IPS-15b (cell line): ENCODE results near the gene BIRC6.

Experiments used
- H3K27me3 ChIP-seq: one replicate; pipeline ENCODE4 v1.6.1; 2013; ENCODE audit warnings: low read length; ENCODE audit not compliant: control insufficient read depth, insufficient read depth
- H3K36me3 ChIP-seq: one replicate; pipeline ENCODE4 v1.6.1; 2013; ENCODE audit warnings: low read length; ENCODE audit not compliant: control insufficient read depth, insufficient read depth
- H3K4me1 ChIP-seq: one replicate; pipeline ENCODE4 v1.6.1; 2013; ENCODE audit warnings: mild to moderate bottlenecking, low read length; ENCODE audit not compliant: control insufficient read depth, insufficient read depth
- H3K4me3 ChIP-seq: one replicate; pipeline ENCODE4 v1.5.1; 2013; ENCODE audit warnings: low read depth, low read length
- H3K9ac ChIP-seq: one replicate; pipeline ENCODE4 v1.6.1; 2013; ENCODE audit warnings: low read depth, mild to moderate bottlenecking, low read length
- H3K9me3 ChIP-seq: one replicate; pipeline ENCODE4 v1.6.1; 2013; ENCODE audit warnings: mild to moderate bottlenecking, low read length; ENCODE audit not compliant: control insufficient read depth, insufficient read depth

Gene BIRC6

DNA sequence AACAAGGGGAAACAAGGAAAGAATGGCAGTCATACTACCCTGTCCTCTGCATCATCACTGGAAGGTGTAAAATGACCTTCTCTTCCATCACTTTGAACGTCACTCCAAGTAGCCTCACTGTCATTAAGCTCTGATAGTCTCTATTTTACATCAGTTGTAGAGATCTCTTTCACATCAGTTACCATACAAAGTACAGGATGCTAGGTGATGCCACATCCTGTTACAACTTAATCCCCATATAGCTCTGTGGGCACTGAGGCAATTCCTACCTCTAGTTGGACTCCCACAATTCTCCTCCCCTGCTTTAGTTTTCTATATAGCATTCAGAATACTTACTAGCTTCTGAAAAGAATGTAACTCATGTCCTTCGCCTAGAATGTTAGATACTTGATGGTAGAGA lies 215.9 kb downstream of the BIRC6 start:
- Histone ChIP-seq H3K4me3 (no peak overlapping the region), H3K4me1 (no peaks in the 10 kb centered on the region), H3K9ac (no peak overlapping the region), H3K36me3 (no peaks in the 10 kb centered on the region), H3K9me3 (no peaks in the 10 kb centered on the region), H3K27me3 (no peaks in the 10 kb centered on the region)

DNA sequence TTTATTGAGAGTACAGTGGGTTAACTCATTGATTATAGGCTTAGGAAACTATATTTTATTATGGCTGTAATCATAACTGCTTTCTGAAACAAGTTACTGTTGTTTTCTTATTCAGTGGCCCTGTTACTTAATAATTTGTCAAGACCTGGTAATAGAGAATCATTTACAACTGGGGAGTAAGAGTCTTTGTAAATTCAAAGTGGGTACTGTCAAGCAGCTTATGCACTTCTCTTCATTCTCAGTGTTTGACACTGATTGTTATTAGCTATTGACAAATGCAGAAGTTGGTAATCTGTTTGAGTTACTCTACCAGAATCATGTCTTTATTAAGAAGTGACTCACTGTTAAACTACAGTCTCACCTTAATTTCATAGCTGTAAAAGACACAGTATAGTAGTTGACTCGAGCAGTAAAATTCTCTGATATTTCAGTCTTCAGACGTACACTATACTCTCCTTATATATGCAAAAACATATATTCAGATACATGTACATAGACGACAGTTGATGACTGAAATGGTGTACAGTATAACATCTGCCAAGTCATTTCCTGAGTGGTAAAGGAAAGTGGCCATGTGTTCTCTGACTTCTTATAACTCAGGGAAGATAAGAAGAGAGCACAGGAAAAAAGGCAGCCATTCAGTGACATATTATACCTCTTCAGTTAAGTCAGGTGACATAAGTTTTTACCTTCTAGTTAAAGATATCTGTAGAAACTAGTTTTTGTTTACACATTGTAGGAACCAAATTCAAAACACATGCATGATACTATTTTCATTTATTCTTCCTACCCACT lies 235.0 kb downstream of the BIRC6 start:
- no peak overlapping the region for H3K4me3 ChIP-seq
- H3K36me3 ChIP-seq, result no peaks in the 10 kb centered on the region
- H3K27me3 ChIP-seq, result no peaks in the 10 kb centered on the region
- H3K9ac ChIP-seq, result no peak overlapping the region
- H3K4me1 ChIP-seq, result no peaks in the 10 kb centered on the region
- H3K9me3 ChIP-seq, result no peaks in the 10 kb centered on the region

DNA sequence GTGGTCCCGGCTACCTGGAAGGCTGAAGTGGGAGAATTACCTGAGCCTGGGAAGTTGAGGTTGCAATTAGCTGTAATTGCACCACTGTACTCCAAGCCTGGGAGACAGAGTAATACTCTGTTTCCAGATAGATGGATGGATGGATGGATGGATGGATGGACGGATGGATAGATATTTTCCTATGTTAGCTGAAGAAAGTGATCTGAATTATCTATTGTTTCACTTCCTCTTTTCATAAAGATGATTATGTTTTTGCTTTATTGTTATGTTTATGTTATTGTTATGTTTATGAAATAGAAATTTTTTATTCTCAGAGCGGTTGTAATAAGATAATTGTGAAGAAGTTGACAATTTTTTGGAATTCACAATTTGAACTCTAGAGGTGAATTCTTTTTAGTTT lies 237.8 kb downstream of the BIRC6 start:
- H3K4me3 ChIP-seq, result no peak overlapping the region
- H3K4me1 ChIP-seq, result no peaks in the 10 kb centered on the region
- H3K27me3 ChIP-seq, result no peaks in the 10 kb centered on the region
- no peak overlapping the region for H3K9ac ChIP-seq
- H3K36me3 ChIP-seq, result no peaks in the 10 kb centered on the region
- H3K9me3 ChIP-seq, result no peaks in the 10 kb centered on the region

DNA sequence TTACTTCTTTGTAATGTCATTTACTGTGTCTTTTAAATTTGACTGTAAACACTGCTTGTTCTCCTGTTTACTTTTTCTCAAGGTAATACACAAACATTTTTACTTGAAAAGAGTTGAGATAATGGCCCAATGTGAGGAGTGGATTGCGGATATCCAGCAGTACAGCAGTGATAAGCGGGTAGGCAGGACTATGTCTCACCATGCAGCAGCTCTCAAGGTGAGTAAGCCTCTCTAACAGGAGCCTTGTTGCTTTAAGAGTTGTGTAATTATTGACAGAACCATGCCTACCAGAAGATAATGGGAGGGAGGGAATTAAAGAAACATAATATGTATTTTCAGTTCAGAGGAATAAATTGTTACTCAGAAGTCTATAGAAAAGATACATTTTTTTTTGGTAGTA lies 254.5 kb downstream of the BIRC6 start:
- Histone ChIP-seq H3K4me1 (no peaks in the 10 kb centered on the region), H3K9ac (no peak overlapping the region), H3K9me3 (no peaks in the 10 kb centered on the region), H3K36me3 (peaks cover 8% of the 10 kb centered on the region), H3K4me3 (no peak overlapping the region), H3K27me3 (no peaks in the 10 kb centered on the region)

DNA sequence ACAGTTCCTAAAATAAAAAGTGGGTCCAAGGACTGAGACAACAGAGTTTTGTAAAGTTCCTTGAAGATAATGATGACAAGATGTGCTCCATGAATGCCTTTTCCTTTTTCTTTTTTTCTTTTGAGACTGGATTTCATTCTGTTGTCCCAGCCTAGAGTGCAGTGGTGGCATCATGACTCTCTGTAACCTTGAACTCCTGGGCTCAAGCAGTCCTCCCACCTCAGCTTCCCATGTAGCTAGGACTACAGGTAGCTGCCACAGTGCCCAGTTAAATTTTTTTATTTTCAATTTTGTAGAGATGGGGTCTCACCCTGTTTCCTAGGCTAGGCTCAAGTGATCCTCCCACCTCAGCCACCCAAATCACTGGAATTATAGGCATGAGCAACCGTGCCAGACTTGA lies 254.9 kb downstream of the BIRC6 start:
- Histone ChIP-seq H3K9me3 (no peaks in the 10 kb centered on the region), H3K4me3 (no peak overlapping the region), H3K27me3 (no peaks in the 10 kb centered on the region), H3K9ac (no peak overlapping the region), H3K4me1 (no peaks in the 10 kb centered on the region), H3K36me3 (peaks cover 8% of the 10 kb centered on the region)

DNA sequence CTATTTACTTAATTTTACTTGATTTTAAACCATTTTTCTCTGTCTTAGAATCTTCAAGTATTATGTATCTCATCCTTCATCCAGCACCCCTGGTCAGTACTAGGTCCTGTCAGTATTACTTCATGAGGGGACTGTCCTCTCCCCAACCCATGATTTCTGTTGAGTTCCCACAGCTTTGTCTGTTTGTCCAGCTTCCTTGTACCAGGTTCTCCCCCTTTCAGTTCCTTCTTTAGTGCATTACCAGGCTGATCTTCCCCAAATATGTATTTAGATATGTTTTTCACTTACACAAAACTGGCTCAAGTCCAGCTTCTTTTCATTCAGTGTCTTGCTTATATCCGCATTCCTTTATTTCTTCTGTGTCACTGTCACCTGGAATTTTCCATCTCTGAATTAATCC lies 257.3 kb downstream of the BIRC6 start:
- peaks cover 3% of the 10 kb centered on the region for H3K36me3 ChIP-seq
- no peak overlapping the region for H3K4me3 ChIP-seq
- no peaks in the 10 kb centered on the region for H3K27me3 ChIP-seq
- no peaks in the 10 kb centered on the region for H3K4me1 ChIP-seq
- H3K9ac ChIP-seq, result no peak overlapping the region
- no peaks in the 10 kb centered on the region for H3K9me3 ChIP-seq

DNA sequence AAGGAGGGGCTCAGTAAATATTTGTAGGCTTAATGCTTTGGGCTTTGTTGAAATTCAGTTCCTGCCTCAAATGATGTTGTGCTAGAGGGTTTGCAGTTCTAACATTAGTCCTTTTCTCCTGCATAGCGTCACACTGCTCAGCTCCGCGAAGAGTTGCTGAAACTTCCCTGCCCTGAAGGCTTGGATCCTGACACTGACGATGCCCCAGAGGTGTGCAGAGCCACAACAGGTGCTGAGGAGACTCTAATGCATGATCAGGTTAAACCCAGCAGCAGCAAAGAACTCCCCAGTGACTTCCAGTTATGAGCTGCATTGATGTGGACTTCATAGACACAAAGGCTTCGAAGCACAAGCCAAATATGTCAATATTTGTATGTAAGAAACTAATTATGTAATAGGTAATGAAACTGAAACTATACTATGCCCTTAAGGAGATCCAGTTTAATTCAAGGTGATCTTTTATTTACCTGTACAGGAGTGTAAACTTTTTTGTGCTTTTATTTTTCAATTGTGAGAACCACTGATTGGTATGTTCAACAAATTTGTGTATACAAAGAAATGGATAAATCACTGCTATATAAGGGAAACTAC lies 260.9 kb downstream of the BIRC6 start:
- Histone ChIP-seq H3K4me1 (no peaks in the 10 kb centered on the region), H3K4me3 (no peak overlapping the region), H3K9ac (no peak overlapping the region), H3K27me3 (no peaks in the 10 kb centered on the region), H3K36me3 (peaks cover 3% of the 10 kb centered on the region), H3K9me3 (no peaks in the 10 kb centered on the region)

DNA sequence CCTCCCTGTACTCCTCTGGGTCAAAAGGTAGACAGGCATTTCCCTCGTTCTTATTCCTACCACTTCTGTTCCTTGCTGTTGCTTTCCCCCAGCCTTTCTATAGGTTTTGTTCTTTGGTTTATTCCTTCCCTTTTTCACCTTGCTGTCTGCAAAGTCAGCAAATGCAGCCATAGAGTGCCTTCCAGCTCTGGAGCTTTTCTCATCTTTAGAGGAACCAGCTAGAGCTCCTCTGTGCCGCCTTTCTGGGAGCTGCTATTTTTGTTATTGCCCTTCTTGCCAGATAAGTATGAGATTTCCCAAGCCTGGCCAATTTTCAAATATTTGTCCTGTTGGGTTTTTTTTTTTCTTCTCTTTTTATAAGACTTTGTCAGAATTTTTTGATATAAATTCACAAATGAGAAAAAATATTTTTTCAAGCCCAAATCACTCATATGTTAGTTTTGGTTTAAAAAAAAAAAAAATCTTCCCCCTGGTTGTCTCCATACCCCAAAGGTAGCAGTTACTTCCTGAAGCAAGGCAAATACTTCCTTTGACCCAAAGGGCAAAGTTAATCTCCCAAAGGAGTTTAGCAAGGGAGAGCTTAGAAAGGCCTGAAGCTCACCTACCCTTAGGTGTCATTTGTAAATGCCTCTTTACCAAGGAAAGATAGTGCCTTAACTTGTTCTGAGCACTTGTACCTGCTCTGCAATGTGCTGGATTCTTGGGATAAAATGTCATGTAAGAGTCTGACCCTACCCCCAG lies 265.9 kb downstream of the BIRC6 start:
- Histone ChIP-seq H3K36me3 (peaks cover under 1% of the 10 kb centered on the region), H3K9me3 (no peaks in the 10 kb centered on the region)

DNA sequence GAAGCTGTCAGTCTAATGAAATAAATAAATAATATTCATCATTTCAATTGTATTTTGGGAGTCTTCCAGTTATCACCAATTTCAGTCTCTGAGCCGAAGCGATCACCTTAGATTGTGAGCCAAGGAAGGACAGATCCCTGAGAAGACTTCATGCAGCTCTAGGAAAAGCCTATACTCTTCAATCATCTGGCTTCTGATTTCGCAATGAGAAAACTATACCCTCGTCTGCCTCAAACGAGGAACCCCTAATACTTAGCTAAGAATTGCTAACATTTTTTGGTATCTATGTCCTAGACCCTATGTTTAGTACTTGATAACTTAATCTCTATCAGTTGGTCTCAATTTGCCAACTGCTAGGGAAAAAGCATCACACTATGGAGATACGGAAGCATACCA lies 266.5 kb downstream of the BIRC6 start:
- no peak overlapping the region for H3K9ac ChIP-seq
- H3K9me3 ChIP-seq, result no peaks in the 10 kb centered on the region
- H3K36me3 ChIP-seq, result no peaks in the 10 kb centered on the region
- H3K4me1 ChIP-seq, result no peaks in the 10 kb centered on the region
- no peak overlapping the region for H3K4me3 ChIP-seq
- H3K27me3 ChIP-seq, result no peaks in the 10 kb centered on the region

More for the DNA sequence above, 265.9 kb downstream of the BIRC6 start:
- H3K4me3 ChIP-seq, result no peak overlapping the region
- H3K9ac ChIP-seq, result no peak overlapping the region
- H3K4me1 ChIP-seq, result no peaks in the 10 kb centered on the region
- no peaks in the 10 kb centered on the region for H3K27me3 ChIP-seq

DNA sequence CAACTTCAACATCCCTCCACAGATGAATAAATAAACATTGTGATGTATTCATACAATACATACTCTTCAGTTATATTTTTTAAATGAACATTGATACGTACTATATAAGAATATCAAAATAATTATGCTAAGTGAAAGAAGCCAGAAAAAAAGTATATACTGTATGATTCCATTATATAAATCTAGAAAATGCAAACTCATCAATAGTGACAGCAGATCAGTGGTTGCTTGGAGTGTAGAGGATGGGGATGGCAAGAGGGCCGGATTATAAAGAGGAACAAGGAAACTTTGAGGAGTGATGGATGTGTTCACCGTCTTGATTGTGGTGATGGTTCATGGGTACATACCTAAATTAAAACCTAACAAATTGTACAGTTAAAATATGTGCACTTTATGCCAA lies 268.0 kb downstream of the BIRC6 start:
- H3K4me3 ChIP-seq, result no peak overlapping the region
- no peak overlapping the region for H3K9ac ChIP-seq
- no peaks in the 10 kb centered on the region for H3K27me3 ChIP-seq

DNA sequence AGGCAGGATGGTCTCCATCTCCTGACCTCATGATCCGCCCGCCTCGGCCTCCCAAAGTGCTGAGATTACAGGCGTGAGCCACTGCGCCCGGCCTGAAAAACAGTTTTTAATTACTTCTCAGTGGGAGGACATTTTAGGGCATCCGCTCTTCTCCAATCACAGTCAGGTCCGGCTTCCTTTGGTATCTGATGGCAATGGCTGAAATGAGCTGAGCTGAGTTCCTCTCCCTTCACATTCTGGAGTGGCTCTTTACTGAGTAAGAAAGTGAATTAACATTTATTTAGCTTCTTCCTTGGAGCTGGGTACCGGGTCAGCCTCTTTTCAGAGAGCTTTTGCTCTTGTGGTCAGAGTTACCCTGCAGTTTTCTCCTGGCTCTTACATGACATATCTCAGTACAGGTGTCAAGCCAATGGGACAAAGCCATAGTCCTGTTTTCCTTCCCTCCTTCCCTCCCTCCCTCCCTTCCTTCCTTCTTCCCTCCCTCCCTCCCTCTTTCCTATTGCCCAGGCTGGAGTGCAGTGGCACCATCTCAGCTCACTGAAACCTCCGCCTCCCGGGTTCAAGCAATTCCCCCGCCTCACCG lies 269.9 kb downstream of the BIRC6 start:
- Histone ChIP-seq H3K27me3 (no peaks in the 10 kb centered on the region), H3K9ac (no peak overlapping the region), H3K9me3 (no peaks in the 10 kb centered on the region), H3K36me3 (peaks cover 3% of the 10 kb centered on the region), H3K4me3 (peak overlapping the region; percentile 96), H3K4me1 (no peaks in the 10 kb centered on the region)

More for the DNA sequence above, 268.0 kb downstream of the BIRC6 start:
- Histone ChIP-seq H3K4me1 (no peaks in the 10 kb centered on the region), H3K9me3 (no peaks in the 10 kb centered on the region), H3K36me3 (peaks cover under 1% of the 10 kb centered on the region)
